Measurements from ENCODE around the gene ABHD17A. TPM values are rescaled to one million over a fixed set of nuclear protein-coding genes. Genes with fewer than 3 reads are reported as not detected.
A peak's percentile ranks its signal among the peaks of the same experiment; 100 is the strongest.

ABHD17A gene
- total and polyA plus RNA-seq, 9 of the 15 experiments (the other 6 are each of a cell fraction or from before 2014, with no cell fraction given): 0.04 to 135 (median 21.8) TPM; not detected in 1

DNA sequence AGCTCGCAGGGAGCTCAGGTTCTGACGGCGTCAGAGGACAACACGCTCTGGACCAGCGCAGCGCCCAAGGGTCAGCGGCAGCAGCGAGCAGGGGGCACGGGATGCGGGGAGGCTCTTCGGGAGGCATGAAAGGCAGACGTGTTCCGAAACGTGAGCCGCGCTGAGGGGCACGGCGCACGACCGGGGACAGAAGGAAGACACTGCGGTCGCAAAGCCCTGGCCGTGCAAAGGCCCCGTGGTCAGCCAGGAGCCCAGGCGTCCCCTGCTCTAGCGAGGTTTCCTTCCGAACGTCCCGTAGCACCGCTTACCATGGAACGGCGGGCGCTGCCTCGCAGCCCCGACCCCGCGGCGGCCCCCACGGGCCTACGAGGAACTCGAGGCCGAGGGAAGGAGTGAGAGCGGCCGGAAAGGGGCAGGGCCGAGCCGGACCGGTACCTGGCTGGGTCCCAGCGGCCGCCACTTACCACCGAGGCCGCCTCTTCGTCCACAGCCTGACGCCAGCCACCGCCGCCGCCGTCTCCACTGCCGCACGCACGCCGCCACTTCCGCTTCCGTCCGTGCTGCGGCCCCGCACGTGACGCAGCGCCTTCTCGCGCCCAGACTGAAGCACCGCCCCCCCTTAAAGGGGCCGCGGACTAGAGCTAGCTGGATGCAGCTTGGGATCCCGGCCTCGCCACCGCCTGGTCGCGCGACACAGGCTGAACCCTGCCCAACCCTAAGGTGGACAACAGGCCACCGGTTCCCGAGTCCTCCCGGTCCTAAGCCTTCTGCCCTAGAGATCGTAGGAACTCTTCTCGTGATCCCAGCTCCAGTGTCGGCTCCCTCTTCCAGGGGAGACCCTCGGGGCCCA, 9.4 kb downstream of the ABHD17A start (continued):
- TF ChIP-seq, protein P1, sequence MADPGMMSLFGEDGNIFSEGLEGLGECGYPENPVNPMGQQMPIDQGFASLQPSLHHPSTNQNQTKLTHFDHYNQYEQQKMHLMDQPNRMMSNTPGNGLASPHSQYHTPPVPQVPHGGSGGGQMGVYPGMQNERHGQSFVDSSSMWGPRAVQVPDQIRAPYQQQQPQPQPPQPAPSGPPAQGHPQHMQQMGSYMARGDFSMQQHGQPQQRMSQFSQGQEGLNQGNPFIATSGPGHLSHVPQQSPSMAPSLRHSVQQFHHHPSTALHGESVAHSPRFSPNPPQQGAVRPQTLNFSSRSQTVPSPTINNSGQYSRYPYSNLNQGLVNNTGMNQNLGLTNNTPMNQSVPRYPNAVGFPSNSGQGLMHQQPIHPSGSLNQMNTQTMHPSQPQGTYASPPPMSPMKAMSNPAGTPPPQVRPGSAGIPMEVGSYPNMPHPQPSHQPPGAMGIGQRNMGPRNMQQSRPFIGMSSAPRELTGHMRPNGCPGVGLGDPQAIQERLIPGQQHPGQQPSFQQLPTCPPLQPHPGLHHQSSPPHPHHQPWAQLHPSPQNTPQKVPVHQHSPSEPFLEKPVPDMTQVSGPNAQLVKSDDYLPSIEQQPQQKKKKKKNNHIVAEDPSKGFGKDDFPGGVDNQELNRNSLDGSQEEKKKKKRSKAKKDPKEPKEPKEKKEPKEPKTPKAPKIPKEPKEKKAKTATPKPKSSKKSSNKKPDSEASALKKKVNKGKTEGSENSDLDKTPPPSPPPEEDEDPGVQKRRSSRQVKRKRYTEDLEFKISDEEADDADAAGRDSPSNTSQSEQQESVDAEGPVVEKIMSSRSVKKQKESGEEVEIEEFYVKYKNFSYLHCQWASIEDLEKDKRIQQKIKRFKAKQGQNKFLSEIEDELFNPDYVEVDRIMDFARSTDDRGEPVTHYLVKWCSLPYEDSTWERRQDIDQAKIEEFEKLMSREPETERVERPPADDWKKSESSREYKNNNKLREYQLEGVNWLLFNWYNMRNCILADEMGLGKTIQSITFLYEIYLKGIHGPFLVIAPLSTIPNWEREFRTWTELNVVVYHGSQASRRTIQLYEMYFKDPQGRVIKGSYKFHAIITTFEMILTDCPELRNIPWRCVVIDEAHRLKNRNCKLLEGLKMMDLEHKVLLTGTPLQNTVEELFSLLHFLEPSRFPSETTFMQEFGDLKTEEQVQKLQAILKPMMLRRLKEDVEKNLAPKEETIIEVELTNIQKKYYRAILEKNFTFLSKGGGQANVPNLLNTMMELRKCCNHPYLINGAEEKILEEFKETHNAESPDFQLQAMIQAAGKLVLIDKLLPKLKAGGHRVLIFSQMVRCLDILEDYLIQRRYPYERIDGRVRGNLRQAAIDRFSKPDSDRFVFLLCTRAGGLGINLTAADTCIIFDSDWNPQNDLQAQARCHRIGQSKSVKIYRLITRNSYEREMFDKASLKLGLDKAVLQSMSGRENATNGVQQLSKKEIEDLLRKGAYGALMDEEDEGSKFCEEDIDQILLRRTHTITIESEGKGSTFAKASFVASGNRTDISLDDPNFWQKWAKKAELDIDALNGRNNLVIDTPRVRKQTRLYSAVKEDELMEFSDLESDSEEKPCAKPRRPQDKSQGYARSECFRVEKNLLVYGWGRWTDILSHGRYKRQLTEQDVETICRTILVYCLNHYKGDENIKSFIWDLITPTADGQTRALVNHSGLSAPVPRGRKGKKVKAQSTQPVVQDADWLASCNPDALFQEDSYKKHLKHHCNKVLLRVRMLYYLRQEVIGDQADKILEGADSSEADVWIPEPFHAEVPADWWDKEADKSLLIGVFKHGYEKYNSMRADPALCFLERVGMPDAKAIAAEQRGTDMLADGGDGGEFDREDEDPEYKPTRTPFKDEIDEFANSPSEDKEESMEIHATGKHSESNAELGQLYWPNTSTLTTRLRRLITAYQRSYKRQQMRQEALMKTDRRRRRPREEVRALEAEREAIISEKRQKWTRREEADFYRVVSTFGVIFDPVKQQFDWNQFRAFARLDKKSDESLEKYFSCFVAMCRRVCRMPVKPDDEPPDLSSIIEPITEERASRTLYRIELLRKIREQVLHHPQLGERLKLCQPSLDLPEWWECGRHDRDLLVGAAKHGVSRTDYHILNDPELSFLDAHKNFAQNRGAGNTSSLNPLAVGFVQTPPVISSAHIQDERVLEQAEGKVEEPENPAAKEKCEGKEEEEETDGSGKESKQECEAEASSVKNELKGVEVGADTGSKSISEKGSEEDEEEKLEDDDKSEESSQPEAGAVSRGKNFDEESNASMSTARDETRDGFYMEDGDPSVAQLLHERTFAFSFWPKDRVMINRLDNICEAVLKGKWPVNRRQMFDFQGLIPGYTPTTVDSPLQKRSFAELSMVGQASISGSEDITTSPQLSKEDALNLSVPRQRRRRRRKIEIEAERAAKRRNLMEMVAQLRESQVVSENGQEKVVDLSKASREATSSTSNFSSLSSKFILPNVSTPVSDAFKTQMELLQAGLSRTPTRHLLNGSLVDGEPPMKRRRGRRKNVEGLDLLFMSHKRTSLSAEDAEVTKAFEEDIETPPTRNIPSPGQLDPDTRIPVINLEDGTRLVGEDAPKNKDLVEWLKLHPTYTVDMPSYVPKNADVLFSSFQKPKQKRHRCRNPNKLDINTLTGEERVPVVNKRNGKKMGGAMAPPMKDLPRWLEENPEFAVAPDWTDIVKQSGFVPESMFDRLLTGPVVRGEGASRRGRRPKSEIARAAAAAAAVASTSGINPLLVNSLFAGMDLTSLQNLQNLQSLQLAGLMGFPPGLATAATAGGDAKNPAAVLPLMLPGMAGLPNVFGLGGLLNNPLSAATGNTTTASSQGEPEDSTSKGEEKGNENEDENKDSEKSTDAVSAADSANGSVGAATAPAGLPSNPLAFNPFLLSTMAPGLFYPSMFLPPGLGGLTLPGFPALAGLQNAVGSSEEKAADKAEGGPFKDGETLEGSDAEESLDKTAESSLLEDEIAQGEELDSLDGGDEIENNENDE (IDR thresholded peaks at IDR 0.05; ENCODE audit: low read depth, low read length): no peak
- TF ChIP-seq ZNF644 (tag; IDR thresholded peaks at IDR 0.05; ENCODE audit: low read depth): no peak
- TF ChIP-seq THRAP3 (IDR thresholded peaks at IDR 0.05; ENCODE audit: borderline replicate concordance): no peak
- TF ChIP-seq ZNF75A (CRISPR knock-in tag; IDR thresholded peaks at IDR 0.05): no peak
- no peak for TF ChIP-seq BRD9 (IDR thresholded peaks at IDR 0.05; ENCODE audit: low read depth, partially characterized antibody)
- no peak for TF ChIP-seq KLF6 (CRISPR knock-in tag; IDR thresholded peaks at IDR 0.05; ENCODE audit: borderline replicate concordance)
- TF ChIP-seq DIDO1 (tag; IDR thresholded peaks at IDR 0.05; ENCODE audit: low read depth): peak; percentile 54; the same call in 1 of the 2 replicates
- TF ChIP-seq KLF10 (CRISPR knock-in tag; IDR thresholded peaks at IDR 0.05): no peak
- no peak for TF ChIP-seq FOXJ3 (CRISPR knock-in tag; IDR thresholded peaks at IDR 0.05)
- no peak for TF ChIP-seq HNRNPH1 (optimal IDR thresholded peaks at IDR 0.05; ENCODE audit: low read depth, low read length)
- TF ChIP-seq, protein P2, sequence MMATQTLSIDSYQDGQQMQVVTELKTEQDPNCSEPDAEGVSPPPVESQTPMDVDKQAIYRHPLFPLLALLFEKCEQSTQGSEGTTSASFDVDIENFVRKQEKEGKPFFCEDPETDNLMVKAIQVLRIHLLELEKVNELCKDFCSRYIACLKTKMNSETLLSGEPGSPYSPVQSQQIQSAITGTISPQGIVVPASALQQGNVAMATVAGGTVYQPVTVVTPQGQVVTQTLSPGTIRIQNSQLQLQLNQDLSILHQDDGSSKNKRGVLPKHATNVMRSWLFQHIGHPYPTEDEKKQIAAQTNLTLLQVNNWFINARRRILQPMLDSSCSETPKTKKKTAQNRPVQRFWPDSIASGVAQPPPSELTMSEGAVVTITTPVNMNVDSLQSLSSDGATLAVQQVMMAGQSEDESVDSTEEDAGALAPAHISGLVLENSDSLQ (IDR thresholded peaks at IDR 0.05): no peak
- TF ChIP-seq HMG20A (CRISPR knock-in tag; conservative IDR thresholded peaks at IDR 0.05): no peak
- no peak for TF ChIP-seq ZNF239 (CRISPR knock-in tag; IDR thresholded peaks at IDR 0.05)

Data from K562 (cell line).